ENCODE results near the gene PEX13. TPM values are rescaled to one million over a fixed set of nuclear protein-coding genes. Genes with fewer than 3 reads are reported as not detected.

Gene PEX13
- total RNA-seq, 1 experiment from 2014 or later: 20.7 TPM

DNA sequence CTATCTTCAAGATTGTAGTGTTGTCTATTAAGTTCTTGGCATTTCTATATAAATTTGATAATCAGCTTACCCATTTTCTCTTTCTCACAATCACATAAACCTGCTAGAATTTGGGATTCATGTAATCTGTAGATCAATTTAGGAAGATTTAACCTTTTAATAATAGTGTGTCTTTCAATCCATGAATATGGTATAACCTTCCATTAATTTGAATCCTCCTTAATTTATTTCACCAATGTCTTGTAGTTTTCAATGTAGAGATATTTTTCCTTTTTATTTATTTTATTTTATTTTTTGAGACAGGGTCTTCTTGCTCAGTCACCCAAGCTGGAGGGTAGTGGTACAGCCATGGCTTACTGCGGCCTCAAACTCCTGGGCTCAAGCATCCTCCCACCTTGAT lies 68.4 kb downstream of the PEX13 start:
- intact Hi-C loops (cut with micrococcal nuclease; ENCODE audit: unreplicated experiment): no loop called here
- BruUV-seq (replicated peaks): no TSS peak
- H3K27me3 ChIP-seq (replicated peaks; ENCODE audit: insufficient read depth, low read depth, low read length, poor library complexity): no peaks in the 10 kb centered on the region
- no peak for DNase-seq (ENCODE audit: low spot score)
- no peak overlapping the region for H3K27ac ChIP-seq (ENCODE audit: low read depth, low read length, poor library complexity, severe bottlenecking)
- ChIA-PET CTCF (no interaction called here), POLR2A (ENCODE audit: low non-redundant PET) (no interaction called here)
- no peak for TF ChIP-seq EZH2 (IDR thresholded peaks at IDR 0.05; ENCODE audit: borderline replicate concordance, low read depth, low read length, poor library complexity, severe bottlenecking)
- TF ChIP-seq CTCF (conservative IDR thresholded peaks at IDR 0.05; ENCODE audit: low read depth, low read length): no peak
- peaks cover 2% of the 10 kb centered on the region for H3K36me3 ChIP-seq (ENCODE audit: insufficient read depth, low read length, poor library complexity, severe bottlenecking)
- H3K9me3 ChIP-seq (ENCODE audit: low read depth, low read length, poor library complexity, severe bottlenecking): no peaks in the 10 kb centered on the region
- no peaks in the 10 kb centered on the region for H3K4me1 ChIP-seq (ENCODE audit: insufficient read depth, low read length, poor library complexity, severe bottlenecking)
- no peak overlapping the region for H3K4me3 ChIP-seq (ENCODE audit: low read depth, low read length, poor library complexity, severe bottlenecking)

DNA sequence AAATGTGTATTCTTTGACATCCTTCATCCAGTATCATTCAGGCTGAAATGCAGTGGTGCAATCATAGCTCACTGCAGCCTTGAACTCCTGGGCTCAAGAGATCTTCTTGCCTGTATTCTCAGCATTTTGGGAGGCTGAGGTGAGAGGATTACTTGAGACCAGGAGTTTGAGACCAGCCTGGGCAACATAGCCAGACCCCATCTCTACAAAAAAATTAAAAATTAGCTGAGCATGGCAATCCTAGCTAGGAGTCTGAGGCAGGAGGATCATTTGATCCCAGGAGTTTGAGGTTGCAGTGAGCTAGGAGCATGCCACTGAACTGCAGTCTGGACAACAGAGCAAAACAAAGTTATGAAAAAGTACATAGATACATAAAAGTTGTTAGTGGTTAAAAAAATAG lies 72.3 kb downstream of the PEX13 start:
- no peak for DNase-seq (ENCODE audit: low spot score)
- ChIA-PET POLR2A (ENCODE audit: low non-redundant PET) (no interaction called here), CTCF (no interaction called here)
- Histone ChIP-seq H3K36me3 (ENCODE audit: insufficient read depth, low read length, poor library complexity, severe bottlenecking) (peaks cover 2% of the 10 kb centered on the region), H3K4me1 (ENCODE audit: insufficient read depth, low read length, poor library complexity, severe bottlenecking) (no peaks in the 10 kb centered on the region), H3K9me3 (ENCODE audit: low read depth, low read length, poor library complexity, severe bottlenecking) (no peaks in the 10 kb centered on the region), H3K27ac (ENCODE audit: low read depth, low read length, poor library complexity, severe bottlenecking) (no peak overlapping the region), H3K4me3 (ENCODE audit: low read depth, low read length, poor library complexity, severe bottlenecking) (no peak overlapping the region), H3K27me3 (replicated peaks; ENCODE audit: insufficient read depth, low read depth, low read length, poor library complexity) (no peaks in the 10 kb centered on the region)
- intact Hi-C loops (cut with micrococcal nuclease; ENCODE audit: unreplicated experiment): no loop called here
- no TSS peak for BruUV-seq (replicated peaks)
- TF ChIP-seq CTCF (conservative IDR thresholded peaks at IDR 0.05; ENCODE audit: low read depth, low read length) (no peak), EZH2 (IDR thresholded peaks at IDR 0.05; ENCODE audit: borderline replicate concordance, low read depth, low read length, poor library complexity, severe bottlenecking) (no peak)

DNA sequence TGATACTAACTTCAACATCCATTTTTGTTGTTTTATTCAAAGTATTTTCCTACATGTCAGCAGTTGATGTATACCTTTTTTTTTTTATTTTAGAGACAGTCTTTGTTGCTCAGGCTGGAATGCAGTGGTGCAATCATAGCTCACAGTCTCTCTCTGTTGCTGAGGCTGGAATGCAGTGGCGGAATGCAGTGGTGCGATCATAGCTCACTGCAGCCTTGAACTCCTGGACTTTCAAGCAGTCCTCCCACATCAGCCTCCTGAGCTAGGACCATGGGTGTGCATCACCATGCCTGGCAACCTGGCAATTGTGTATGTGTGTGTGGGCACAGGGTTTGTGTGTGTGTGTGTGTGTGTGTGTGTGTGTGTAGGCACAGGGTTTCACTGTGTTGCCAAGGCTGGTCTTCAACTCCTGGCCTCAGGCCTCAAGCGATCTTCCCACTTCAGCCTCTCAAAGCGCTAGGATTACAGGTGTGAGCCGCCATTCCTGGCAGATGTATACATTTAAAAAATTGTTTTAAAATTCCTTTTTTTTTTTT lies 72.9 kb downstream of the PEX13 start:
- H3K36me3 ChIP-seq (ENCODE audit: insufficient read depth, low read length, poor library complexity, severe bottlenecking): peaks cover 2% of the 10 kb centered on the region
- no peaks in the 10 kb centered on the region for H3K27me3 ChIP-seq (replicated peaks; ENCODE audit: insufficient read depth, low read depth, low read length, poor library complexity)
- CTCF ChIA-PET: no interaction called here
- H3K4me1 ChIP-seq (ENCODE audit: insufficient read depth, low read length, poor library complexity, severe bottlenecking): no peaks in the 10 kb centered on the region
- no peak overlapping the region for H3K4me3 ChIP-seq (ENCODE audit: low read depth, low read length, poor library complexity, severe bottlenecking)
- no TSS peak for BruUV-seq (replicated peaks)
- H3K27ac ChIP-seq (ENCODE audit: low read depth, low read length, poor library complexity, severe bottlenecking): no peak overlapping the region
- no peaks in the 10 kb centered on the region for H3K9me3 ChIP-seq (ENCODE audit: low read depth, low read length, poor library complexity, severe bottlenecking)
- intact Hi-C loops (cut with micrococcal nuclease; ENCODE audit: unreplicated experiment): no loop called here
- POLR2A ChIA-PET (ENCODE audit: low non-redundant PET): no interaction called here
- DNase-seq (ENCODE audit: low spot score): no peak
- TF ChIP-seq EZH2 (IDR thresholded peaks at IDR 0.05; ENCODE audit: borderline replicate concordance, low read depth, low read length, poor library complexity, severe bottlenecking): no peak
- TF ChIP-seq CTCF (conservative IDR thresholded peaks at IDR 0.05; ENCODE audit: low read depth, low read length): no peak
